NCI-H187 treated with DMSO at 0.1 percent for 48 hours (cell line): ENCODE data around the gene UBE3C.
"Not testable (repeated sequence)": the region's sequence is repeated elsewhere in the genome, so short reads cannot be mapped to it uniquely, and the experiment has no call there.

Experiments used
- DNase-seq: peaks from one replicate; lab custom pipeline; 2025; lab: John Stamatoyannopoulos, UW

Gene UBE3C

GRCh38 chr7:157138424-157139110, at the start of gene UBE3C:
Gene UBE3C (plus strand): TSS chr7:157138926. CDS start chr7:157139273, 347 bp downstream.
- DNase-seq = peak; percentile 27

- DNase-seq = no peak
Measured at GRCh38 chr7:157089100-157089610, 49.6 kb upstream of the UBE3C start.

DNA sequence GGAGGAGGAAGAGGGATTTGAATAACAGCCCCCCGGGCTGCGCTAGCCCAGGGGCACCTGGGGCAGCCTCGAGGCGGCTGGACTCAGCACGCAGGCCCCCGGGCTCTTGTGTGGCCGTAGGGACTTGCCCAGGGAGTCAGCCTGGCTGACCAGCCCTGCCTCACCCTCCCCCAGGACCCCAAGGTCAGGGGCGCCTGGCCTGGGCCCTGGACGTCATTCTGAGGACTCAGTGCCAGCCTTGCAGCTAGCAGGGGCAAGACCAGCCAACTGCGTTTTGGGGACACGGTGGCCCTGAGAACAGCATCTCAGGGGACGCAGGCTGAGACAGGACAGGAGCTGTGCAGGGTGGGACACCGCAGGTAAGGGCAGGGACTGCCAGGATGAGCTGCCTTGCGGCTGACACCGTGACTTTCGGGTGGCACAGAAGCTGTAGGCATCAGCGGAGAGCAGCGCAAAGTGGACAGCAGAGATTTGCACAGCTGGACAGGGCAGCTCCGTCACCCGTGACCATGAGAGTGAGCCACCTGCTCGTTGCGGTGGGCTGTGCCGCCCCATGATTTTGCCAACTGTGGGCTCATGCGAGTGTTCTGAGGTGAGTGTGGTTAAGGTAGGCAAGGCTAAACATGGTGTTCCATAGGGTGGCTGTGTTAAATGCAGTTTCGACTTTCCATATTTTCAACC, 48.1 kb upstream of the UBE3C start:
- no peak for DNase-seq

- DNase-seq = no peak
Measured at GRCh38 chr7:157096286-157097055, 42.3 kb upstream of the UBE3C start.

GRCh38 chr7:157097056-157097329, 41.7 kb upstream of the UBE3C start:
- DNase-seq = no peak

DNA sequence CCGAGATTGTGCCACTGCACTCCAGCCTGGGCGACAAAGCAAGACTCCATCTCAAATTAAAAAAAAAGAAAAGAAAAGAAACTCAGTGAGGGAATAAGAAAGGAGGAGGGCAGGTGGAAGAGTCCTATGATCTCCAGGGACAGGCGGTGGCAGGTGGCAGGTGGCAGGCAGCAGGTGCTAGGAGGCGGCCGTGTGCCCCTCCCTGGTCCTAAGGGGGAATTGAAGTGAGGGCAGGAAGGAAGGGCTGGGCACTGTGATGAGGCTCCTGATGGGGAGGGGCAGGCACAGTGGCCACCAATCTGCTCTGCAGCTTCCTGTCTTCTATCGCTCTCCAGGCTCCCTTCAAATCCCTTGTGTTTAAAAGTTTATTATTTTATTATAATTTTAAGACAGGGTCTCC, 41.2 kb upstream of the UBE3C start:
- DNase-seq = peak; percentile 81

- DNase-seq = not testable (repeated sequence)
Measured at GRCh38 chr7:157100005-157100404, 38.7 kb upstream of the UBE3C start.

DNA sequence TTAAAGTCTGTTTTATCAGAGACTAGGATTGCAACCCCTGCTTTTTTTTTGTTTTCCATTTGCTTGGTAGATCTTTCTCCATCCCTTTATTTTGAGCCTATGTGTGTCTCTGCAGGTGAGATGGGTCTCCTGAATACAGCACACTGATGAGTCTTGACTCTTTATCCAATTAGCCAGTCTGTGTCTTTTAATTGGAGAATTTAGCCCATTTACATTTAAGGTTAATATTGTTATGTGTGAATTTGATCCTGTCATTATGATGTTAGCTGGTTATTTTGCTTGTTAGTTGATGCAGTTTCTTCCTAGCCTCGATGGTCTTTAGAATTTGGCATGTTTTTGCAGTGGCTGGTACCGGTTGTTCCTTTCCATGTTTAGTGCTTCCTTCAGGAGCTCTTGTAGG, 35.1 kb upstream of the UBE3C start:
- not testable (repeated sequence) for DNase-seq

DNA sequence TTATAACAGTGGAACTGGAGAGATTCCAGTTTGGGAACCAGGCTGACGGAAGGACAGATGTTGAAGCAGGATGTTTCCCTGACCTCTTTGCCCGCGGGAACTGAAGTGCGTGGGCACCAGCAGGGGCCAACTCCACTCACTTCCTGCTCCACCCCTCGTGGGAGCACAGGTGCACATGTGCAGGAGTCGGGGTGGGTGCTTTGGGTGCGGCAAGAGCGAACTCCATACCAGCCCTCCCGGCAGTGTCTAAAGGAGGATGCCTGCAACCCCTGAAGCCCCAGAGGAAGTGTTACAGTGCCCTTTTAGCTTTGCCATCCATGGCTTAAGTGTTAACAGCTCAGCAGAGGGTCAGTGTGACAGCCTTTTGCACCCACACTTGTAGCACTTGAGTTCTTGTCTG, 27.4 kb upstream of the UBE3C start:
- DNase-seq = no peak

GRCh38 chr7:157112706-157113105, 26.0 kb upstream of the UBE3C start:
- no peak for DNase-seq

DNA sequence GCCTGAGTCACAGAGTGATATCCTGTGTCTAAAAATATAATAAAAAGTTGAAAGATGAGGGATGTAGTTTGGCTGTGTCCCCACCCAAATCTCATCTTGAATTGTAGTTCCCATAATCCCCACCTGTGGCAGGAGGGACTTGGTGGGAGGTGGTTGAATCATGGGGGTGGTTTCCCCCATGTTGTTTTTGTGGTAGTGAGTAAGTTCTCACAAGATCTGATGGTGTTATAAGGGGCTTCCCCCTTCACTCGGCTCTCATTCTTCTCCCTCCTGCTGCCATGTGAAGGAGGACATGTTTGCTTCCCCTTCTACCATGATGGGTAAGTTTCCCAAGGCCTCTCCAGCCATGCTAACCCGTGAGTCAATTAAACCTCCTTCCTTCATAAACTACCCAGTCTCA, 25.1 kb upstream of the UBE3C start:
- no peak for DNase-seq

DNA sequence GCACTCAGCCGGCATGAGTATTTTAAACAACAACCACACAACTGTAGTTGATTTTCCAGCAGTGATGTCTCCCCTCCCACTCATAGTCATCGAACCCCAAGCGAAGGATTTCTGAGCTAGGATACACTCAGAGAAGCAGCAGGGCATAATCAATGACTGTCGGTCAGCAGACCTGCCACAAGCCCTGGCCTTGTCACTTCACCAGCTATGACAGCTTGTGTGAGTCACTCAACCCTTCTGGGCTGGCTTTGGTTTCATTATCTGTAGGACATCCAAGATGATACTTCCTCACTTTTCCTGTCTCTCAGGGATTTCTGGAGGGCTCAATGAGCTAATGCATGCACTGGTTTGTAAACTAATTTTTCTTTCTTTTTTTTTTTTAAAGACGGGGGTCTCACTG, 22.0 kb upstream of the UBE3C start:
- DNase-seq = no peak

DNA sequence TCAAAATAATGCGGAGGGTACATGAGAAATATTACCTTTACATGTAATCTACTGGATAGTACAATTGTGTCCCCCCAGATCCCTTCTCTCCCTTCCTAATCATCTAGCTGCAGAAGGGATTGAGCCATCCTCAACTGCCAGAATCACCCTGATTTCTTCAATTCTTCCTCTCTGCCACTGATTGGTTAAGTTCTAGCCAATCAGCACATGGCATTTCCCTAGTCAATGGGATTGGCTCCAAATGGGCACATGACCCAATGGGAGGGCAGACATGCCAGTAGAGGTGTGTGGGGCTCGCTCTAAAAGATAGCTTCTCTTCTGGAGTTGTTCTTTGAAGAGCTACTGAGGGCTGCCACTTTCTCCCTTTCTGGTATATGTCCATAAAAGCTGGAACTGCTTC, 20.9 kb upstream of the UBE3C start:
- no peak for DNase-seq

DNA sequence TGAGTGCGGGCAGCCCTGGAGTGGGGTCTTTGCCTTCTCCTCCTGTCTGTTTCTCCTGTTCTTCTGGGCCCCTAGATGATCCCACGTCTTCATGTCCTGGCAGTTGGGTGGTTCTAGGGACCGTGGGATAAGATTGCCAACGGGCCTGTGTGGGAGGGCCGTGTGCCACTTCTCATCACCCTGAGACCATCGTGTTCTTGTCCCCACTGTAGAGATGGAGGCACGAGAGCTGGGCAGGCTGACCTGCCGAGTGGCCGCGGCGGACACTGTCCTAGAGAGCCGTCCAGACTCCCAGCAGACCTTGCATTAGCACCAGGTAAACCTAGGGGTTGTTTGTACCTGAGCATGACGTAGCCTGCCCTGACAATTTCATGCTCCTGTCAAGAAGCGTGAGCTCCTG, 18.5 kb upstream of the UBE3C start:
- no peak for DNase-seq

- DNase-seq = no peak
Measured at GRCh38 chr7:157121184-157121715, 17.5 kb upstream of the UBE3C start.

- DNase-seq = no peak
Measured at GRCh38 chr7:157122800-157123495, 15.8 kb upstream of the UBE3C start.

GRCh38 chr7:157124690-157125089, 14.0 kb upstream of the UBE3C start:
- no peak for DNase-seq

GRCh38 chr7:157125376-157126223, 13.1 kb upstream of the UBE3C start:
- DNase-seq = peak; percentile 36

DNA sequence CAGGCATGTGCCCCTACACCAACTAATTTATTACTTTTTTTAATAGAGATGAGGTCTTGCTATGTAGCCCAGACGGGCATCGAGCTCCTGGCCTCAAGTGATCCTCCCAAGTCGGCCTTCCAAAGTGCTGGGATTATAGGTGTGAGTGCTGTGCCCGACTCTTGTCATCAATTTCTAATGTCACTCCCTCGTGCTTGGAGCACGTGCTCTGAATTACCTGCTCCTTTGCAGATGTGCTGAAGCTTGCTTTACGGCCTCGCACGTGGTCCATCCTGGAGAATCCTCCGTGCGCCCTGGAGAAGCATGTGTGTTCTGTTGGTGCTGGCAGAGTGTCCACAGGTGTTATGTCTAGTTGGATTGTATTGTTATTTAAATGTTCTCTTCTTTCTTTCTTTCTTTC, 11.8 kb upstream of the UBE3C start:
- DNase-seq = no peak

- no peak for DNase-seq
Measured at GRCh38 chr7:157129200-157129599, 9.5 kb upstream of the UBE3C start.

DNA sequence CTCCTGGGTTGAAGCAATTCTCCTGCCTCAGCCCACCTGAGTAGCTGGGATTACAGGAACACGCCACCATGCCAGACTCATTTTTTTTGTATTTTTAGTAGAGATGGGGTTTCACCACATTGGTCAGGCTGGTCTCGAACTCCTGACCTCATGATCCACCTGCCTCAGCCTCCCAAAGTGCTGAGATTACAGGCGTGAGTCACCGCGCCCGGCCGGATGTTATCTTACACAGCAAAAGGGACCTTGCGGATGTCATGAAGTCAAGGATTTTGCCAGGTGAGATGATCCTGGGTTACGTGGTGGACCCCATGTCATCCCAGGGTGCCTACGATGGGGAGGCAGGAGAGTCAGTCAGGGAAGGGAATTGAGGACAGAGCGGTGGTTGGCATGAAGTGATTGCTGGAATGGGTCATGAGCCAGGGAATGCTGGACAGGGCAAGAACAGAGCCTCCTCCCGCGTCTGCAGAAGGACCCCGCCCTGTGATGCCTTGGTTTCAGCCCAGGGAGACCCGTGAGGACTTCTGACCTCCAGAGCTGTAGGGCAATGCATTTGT, 8.7 kb upstream of the UBE3C start:
- DNase-seq = no peak
